DOHH2 (cell line): ENCODE results near the gene PMIS2.

Experiments
- CTCF ChIP-seq: fragments of 200-600 bp; sonication (generic); IDR thresholded peaks from one replicate; pipeline ENCODE4 v1.5.1; 2014; ENCODE audit warnings: antibody characterized with exemption, mild to moderate bottlenecking, low read depth, low read length; ENCODE audit not compliant: poor library complexity, severe bottlenecking
- EZH2phosphoT487 ChIP-seq: fragments of 200-600 bp; sonication (generic); IDR thresholded peaks from 2 replicates; pipeline ENCODE4 v1.6.1; 2017; ENCODE audit warnings: borderline replicate concordance, mild to moderate bottlenecking, antibody characterized with exemption, low read length, moderate library complexity, mixed read lengths

GRCh38 chr19:35555301-35556005, 30.5 kb upstream of the PMIS2 start:
- TF ChIP-seq CTCF (peak; percentile 41), EZH2phosphoT487 (no peak)
